K562 (cell line): Measurements from ENCODE around the gene TAS2R41. TPM values are rescaled to one million over a fixed set of nuclear protein-coding genes. Genes with fewer than 3 reads are reported as not detected.

Experiments used
- ATAC-seq: fragments of 200-7000 bp; cut with Tn5 transposase; 3 replicates; pipeline ENCODE4 v1.9.1; 2020; ENCODE audit warnings: moderate library complexity
- BruUV-seq: library from RNA; stranded (reverse); fragments of 400-500 nt; replicated peaks from 2 replicates; lab custom pipeline; 2021; lab: Mats Ljungman, UMichigan
- CTCF ChIA-PET: fragments of 300-600 bp; formaldehyde crosslinking; extraction: SDS; loops from one replicate; lab custom pipeline; 2021; ENCODE audit warnings: low intra/inter-chr PET ratio; lab: Yijun Ruan, JAX
- POLR2A ChIA-PET: fragments of 300-600, 350-650 bp; sonication (Branson Sonifier 250); formaldehyde crosslinking; extraction: SDS; loops from one replicate; lab custom pipeline; 2021; ENCODE audit warnings: antibody characterized with exemption, inconsistent platforms; lab: Yijun Ruan, JAX
- DNase-seq, 4 experiments: peaks; one replicate each; pipeline versions ENCODE4 v3.0.0 to v3.0.0-alpha.2; 2011 to 2018; ENCODE audit warnings: low spot score in 3 of 4, mixed read lengths in 3 of 4; ENCODE audit errors: extremely low read depth in 1 of 4
- FAIRE-seq: peaks from 2 replicates; lab custom pipeline; 2011; peaks lifted over from hg19 to GRCh38; lab: Jason Lieb, UNC
- H2AFZ ChIP-seq: 2 replicates; pipeline ENCODE4 v1.6.0; 2011; ENCODE audit warnings: low read depth, low read length, control low read depth, inconsistent platforms
- H3K27ac ChIP-seq: fragments of 200-600 bp; 3 replicates; pipeline ENCODE4 v1.8.0; 2011; ENCODE audit warnings: low read depth, mild to moderate bottlenecking, control low read depth, inconsistent platforms, low read length, moderate library complexity, mixed read lengths; ENCODE audit errors: extremely low read depth
- H3K27me3 ChIP-seq, 2 experiments: fragments of 300-600 bp in 1 of 2; 2 replicates in 1 of 2; 3 replicates in 1 of 2; pipeline versions ENCODE4 v1.6.0 to v1.8.0; 2011; ENCODE audit warnings: inconsistent platforms in 2 of 2, low read length in 2 of 2, mild to moderate bottlenecking in 1 of 2, mixed read lengths in 1 of 2, moderate library complexity in 1 of 2; ENCODE audit not compliant: control insufficient read depth in 2 of 2, insufficient read depth in 2 of 2
- H3K36me3 ChIP-seq: fragments of 300-600 bp; 3 replicates; pipeline ENCODE4 v1.8.0; 2011; ENCODE audit warnings: mild to moderate bottlenecking, low read length, inconsistent platforms; ENCODE audit not compliant: control insufficient read depth, insufficient read depth
- H3K4me1 ChIP-seq, 2 experiments: fragments of 200-600 bp in 1 of 2; replicated peaks in 1 of 2; 2 replicates in 1 of 2; 3 replicates in 1 of 2; pipeline versions ENCODE4 v1.5.1 to v1.8.0; 2011; ENCODE audit warnings: inconsistent platforms in 2 of 2, low read length in 2 of 2, mild to moderate bottlenecking in 1 of 2, mixed read lengths in 1 of 2, moderate library complexity in 1 of 2; ENCODE audit not compliant: control insufficient read depth in 2 of 2, insufficient read depth in 2 of 2
- H3K4me2 ChIP-seq: 2 replicates; pipeline ENCODE4 v1.6.1; 2011; ENCODE audit warnings: low read length, control low read depth, inconsistent platforms, mixed read lengths; ENCODE audit not compliant: insufficient read depth
- H3K4me3 ChIP-seq: fragments of 200-600 bp; sonication (generic), shearing (Covaris generic); 2 replicates; pipeline ENCODE4 v1.5.1; 2016; ENCODE audit warnings: control low read depth, inconsistent platforms
- H3K79me2 ChIP-seq: fragments of 200-600 bp; 3 replicates; pipeline ENCODE4 v1.8.0; 2011; ENCODE audit warnings: low read length, inconsistent platforms; ENCODE audit not compliant: control insufficient read depth, insufficient read depth
- H3K9ac ChIP-seq, 2 experiments: 2 replicates each; pipeline versions ENCODE4 v1.6.0 to v1.6.1; 2011; ENCODE audit warnings: low read depth in 2 of 2, low read length in 2 of 2, control low read depth in 1 of 2, inconsistent platforms in 1 of 2, mild to moderate bottlenecking in 1 of 2, mixed read lengths in 1 of 2; ENCODE audit not compliant: insufficient read depth in 1 of 2
- H3K9me1 ChIP-seq: one replicate; pipeline ENCODE4 v1.6.0; 2011; ENCODE audit warnings: inconsistent platforms, mild to moderate bottlenecking, low read length, moderate library complexity; ENCODE audit not compliant: control insufficient read depth, insufficient read depth
- H3K9me3 ChIP-seq: replicated peaks from 2 replicates; pipeline ENCODE4 v1.5.1; 2011; ENCODE audit warnings: low read depth, low read length, inconsistent platforms; ENCODE audit not compliant: control insufficient read depth, insufficient read depth
- H4K20me1 ChIP-seq: replicated peaks from 2 replicates; pipeline ENCODE4 v1.6.1; 2011; ENCODE audit warnings: low read length, inconsistent platforms, mixed read lengths; ENCODE audit not compliant: control insufficient read depth, insufficient read depth
- ATF7 ChIP-seq: fragments of 450-650 bp; IDR thresholded peaks from 2 replicates; pipeline ENCODE4 v1.7.1; 2014; ENCODE audit warnings: mild to moderate bottlenecking, moderate library complexity
- CCNT2 ChIP-seq: IDR thresholded peaks from 2 replicates; pipeline ENCODE4 v1.6.1; 2011; ENCODE audit warnings: borderline replicate concordance, low read depth, mild to moderate bottlenecking, moderate library complexity, mixed read lengths, low read length; ENCODE audit not compliant: insufficient read length; ENCODE audit errors: extremely low read depth
- CREM ChIP-seq: IDR thresholded peaks from 2 replicates; pipeline ENCODE4 v1.6.1; 2014; ENCODE audit warnings: antibody characterized with exemption, low read depth
- FOSL1 ChIP-seq: fragments of 200-800 bp; sonication (Bioruptor generic); conservative IDR thresholded peaks from 2 replicates; pipeline ENCODE4 v1.6.1; 2016; ENCODE audit warnings: missing genetic modification characterization, missing compliant biosample characterization
- FOXK2 ChIP-seq, 2 experiments: fragments of 450-650 bp; IDR thresholded peaks in 1 of 2; conservative IDR thresholded peaks in 1 of 2; 2 replicates each; pipeline ENCODE4 v1.6.1; 2016; ENCODE audit warnings: low read depth in 2 of 2, mild to moderate bottlenecking in 1 of 2
- HNRNPK ChIP-seq: fragments of 200-400 bp; formaldehyde crosslinking; IDR thresholded peaks from one replicate; pipeline ENCODE4 v1.6.1; 2018; ENCODE audit warnings: mild to moderate bottlenecking, low read depth, low read length; ENCODE audit not compliant: poor library complexity, severe bottlenecking
- NRF1 ChIP-seq, 2 experiments: fragments of 450-650 bp; IDR thresholded peaks in 1 of 2; conservative IDR thresholded peaks in 1 of 2; 2 replicates each; pipeline ENCODE4 v1.6.1; 2014; ENCODE audit warnings: mild to moderate bottlenecking in 2 of 2
- PTRF ChIP-seq: fragments of 450-650 bp; IDR thresholded peaks from 2 replicates; pipeline ENCODE4 v1.6.1; 2016; ENCODE audit warnings: mild to moderate bottlenecking, missing genetic modification characterization, missing compliant biosample characterization
- SRSF7 ChIP-seq: fragments of 200-400 bp; formaldehyde crosslinking; optimal IDR thresholded peaks from 2 replicates; pipeline ENCODE3; 2017; ENCODE audit warnings: mild to moderate bottlenecking, low read depth, low read length
- ZNF239 ChIP-seq: fragments of 250-450 bp; sonication (Bioruptor Pico); IDR thresholded peaks from 2 replicates; pipeline ENCODE4 v1.4.0; 2020; ENCODE audit warnings: mild to moderate bottlenecking
- ZNF274 ChIP-seq: IDR thresholded peaks from 2 replicates; pipeline ENCODE4 v1.6.1; 2011; ENCODE audit warnings: low read depth, mild to moderate bottlenecking, low read length, moderate library complexity, borderline replicate concordance
- in situ Hi-C: fragments of 300-500 bp; cut with MboI; formaldehyde crosslinking; loops from 4 replicates; pipeline ENCODE4 v1.15.0; 2018; ENCODE audit warnings: inconsistent platforms, mixed read lengths
- intact Hi-C: fragments of 100-400 bp; cut with micrococcal nuclease; formaldehyde crosslinking; loops from 2 replicates; pipeline ENCODE4 v1.14.2; 2022
- polyA plus RNA-seq, 8 experiments: library from polyadenylated mRNA; depleted of rRNA in 4 of 8; stranded (reverse) in 5 of 8; unstranded in 3 of 8; fragments of >200 nt; fragmentation: Nextera tagmentation in 2 of 8; fragmentation: Illumina TruSeq in 1 of 8; extraction: Ambion mirVana in 2 of 8; extraction: Trizol in 1 of 8; gene quantifications; 2 replicates each; pipeline versions ENCODE4 v1.2.1 to v1.2.3, GENCODE V29; 2011 to 2014; ENCODE audit warnings: inconsistent platforms in 1 of 8, missing spikeins in 1 of 8
- total RNA-seq, 7 experiments: library from RNA; depleted of rRNA in 6 of 7; stranded (reverse); fragments of >200 nt in 6 of 7; fragmentation: Illumina TruSeq in 2 of 7; extraction: Trizol in 2 of 7; gene quantifications; 2 replicates each; pipeline versions ENCODE4 v1.2.1 to v1.2.3, GENCODE V29; 2011 to 2021; ENCODE audit warnings: low replicate concordance in 1 of 7
- TF ChIP-seq, protein P1 (sequence below): fragments of 450-650 bp; formaldehyde crosslinking; IDR thresholded peaks from 2 replicates; pipeline ENCODE4 v1.4.0; 2020; ENCODE audit warnings: mild to moderate bottlenecking, moderate library complexity
- TF ChIP-seq, protein P2 (sequence below), 3 experiments: IDR thresholded peaks in 2 of 3; conservative IDR thresholded peaks in 1 of 3; 2 replicates each; pipeline ENCODE4 v1.5.1; 2011 to 2012; ENCODE audit warnings: low read length in 3 of 3, mild to moderate bottlenecking in 3 of 3, control low read depth in 2 of 3, improper control_type of control experiment in 1 of 3, inconsistent platforms in 1 of 3, low read depth in 1 of 3, mixed read lengths in 1 of 3, moderate library complexity in 1 of 3; ENCODE audit not compliant: insufficient read depth in 2 of 3
- TF ChIP-seq, protein P3 (sequence below): fragments of 200-800 bp; sonication (Bioruptor generic); IDR thresholded peaks from 2 replicates; pipeline ENCODE4 v1.6.1; 2017; ENCODE audit warnings: missing genetic modification characterization, missing compliant biosample characterization

The TAS2R41 gene
- total and polyA plus RNA-seq, 9 of the 15 experiments (the other 6 are each of a cell fraction or from before 2014, with no cell fraction given), result not detected

DNA sequence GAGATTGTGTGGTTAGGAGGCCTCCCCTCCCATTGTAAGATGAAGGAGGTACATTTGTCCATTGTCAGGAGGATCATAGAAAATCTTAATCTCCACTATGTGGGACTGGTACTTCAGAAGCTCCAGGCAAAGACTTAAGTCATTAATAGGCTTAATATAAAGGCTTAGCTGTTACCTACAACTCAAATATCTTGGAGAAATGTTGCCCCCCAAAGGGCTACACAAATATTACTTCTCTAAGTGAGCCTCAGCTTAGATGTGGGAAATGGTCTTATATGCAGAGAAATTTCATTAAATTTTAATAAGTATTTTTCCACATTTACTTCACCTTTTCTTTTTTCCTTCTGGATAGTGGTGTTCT lies 27.2 kb downstream of the TAS2R41 start:
- Histone ChIP-seq H3K4me1 (peaks cover 5 to 25% of the 10 kb centered on the region in 2 experiments), H3K4me3 (no peak overlapping the region), H3K9ac (no peak overlapping the region), H3K79me2 (no peaks in the 10 kb centered on the region), H3K27ac (peak overlapping the region; percentile 57; the same call in 2 of the 3 replicates), H3K27me3 (no peaks in the 10 kb centered on the region), H4K20me1 (no peaks in the 10 kb centered on the region), H3K9me1 (no peaks in the 10 kb centered on the region), H3K36me3 (no peaks in the 10 kb centered on the region), H3K9me3 (peaks cover 7% of the 10 kb centered on the region; the same call in 1 of the 2 replicates), H2AFZ (peak overlapping the region; percentile 64), H3K4me2 (peak overlapping the region; percentile 54)
- no TSS peak for BruUV-seq
- ChIA-PET POLR2A (interaction anchor here (0.9 to 1.8 kb wide), 7 partner anchors 8 to 125 kb away, joined by 3 to 7 read pairs (median 5); no protein-coding TSS in a partner anchor), CTCF (no interaction called here)
- ATAC-seq, result peak; percentile 63
- in situ Hi-C loops (no loop called here), intact Hi-C loops (loop anchor here (1.0 to 5.0 kb wide), 3 partner anchors 11 to 88 kb away; no protein-coding TSS in a partner anchor)
- FAIRE-seq, result no peak
- no peak for DNase-seq
- 0 out of 4 replicates have a peak, but pooled peaks of 1 of the 2 experiments have one; percentile 3 for TF ChIP-seq FOXK2 (conservative IDR thresholded peaks at IDR 0.05 in 1 of 2, IDR thresholded peaks at IDR 0.05 in 1 of 2; ENCODE audit: low read depth in 2 of 2)
- TF ChIP-seq PTRF (tag), result no peak
- TF ChIP-seq FOSL1, result peak; percentile 82
- TF ChIP-seq, protein P1, sequence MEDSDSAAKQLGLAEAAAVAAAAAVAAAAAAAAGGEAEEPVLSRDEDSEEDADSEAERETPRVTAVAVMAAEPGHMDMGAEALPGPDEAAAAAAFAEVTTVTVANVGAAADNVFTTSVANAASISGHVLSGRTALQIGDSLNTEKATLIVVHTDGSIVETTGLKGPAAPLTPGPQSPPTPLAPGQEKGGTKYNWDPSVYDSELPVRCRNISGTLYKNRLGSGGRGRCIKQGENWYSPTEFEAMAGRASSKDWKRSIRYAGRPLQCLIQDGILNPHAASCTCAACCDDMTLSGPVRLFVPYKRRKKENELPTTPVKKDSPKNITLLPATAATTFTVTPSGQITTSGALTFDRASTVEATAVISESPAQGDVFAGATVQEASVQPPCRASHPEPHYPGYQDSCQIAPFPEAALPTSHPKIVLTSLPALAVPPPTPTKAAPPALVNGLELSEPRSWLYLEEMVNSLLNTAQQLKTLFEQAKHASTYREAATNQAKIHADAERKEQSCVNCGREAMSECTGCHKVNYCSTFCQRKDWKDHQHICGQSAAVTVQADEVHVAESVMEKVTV (CRISPR knock-in tag), result peak; percentile 14; the same call in 1 of the 2 replicates
- peak; percentile 5 for TF ChIP-seq CCNT2
- peak; percentile 11; the same call in 1 of the 2 replicates for TF ChIP-seq ATF7
- peak; percentile 25; the same call in 1 of the 2 replicates for TF ChIP-seq ZNF274
- TF ChIP-seq, protein P2, sequence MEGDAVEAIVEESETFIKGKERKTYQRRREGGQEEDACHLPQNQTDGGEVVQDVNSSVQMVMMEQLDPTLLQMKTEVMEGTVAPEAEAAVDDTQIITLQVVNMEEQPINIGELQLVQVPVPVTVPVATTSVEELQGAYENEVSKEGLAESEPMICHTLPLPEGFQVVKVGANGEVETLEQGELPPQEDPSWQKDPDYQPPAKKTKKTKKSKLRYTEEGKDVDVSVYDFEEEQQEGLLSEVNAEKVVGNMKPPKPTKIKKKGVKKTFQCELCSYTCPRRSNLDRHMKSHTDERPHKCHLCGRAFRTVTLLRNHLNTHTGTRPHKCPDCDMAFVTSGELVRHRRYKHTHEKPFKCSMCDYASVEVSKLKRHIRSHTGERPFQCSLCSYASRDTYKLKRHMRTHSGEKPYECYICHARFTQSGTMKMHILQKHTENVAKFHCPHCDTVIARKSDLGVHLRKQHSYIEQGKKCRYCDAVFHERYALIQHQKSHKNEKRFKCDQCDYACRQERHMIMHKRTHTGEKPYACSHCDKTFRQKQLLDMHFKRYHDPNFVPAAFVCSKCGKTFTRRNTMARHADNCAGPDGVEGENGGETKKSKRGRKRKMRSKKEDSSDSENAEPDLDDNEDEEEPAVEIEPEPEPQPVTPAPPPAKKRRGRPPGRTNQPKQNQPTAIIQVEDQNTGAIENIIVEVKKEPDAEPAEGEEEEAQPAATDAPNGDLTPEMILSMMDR (IDR thresholded peaks at IDR 0.05 in 2 of 3, conservative IDR thresholded peaks at IDR 0.05 in 1 of 3; ENCODE audit: insufficient read depth in 2 of 3, low read depth in 1 of 3, low read length in 3 of 3), result peak in 2 of 3 experiments; percentile 43 to 46; a peak in 4 of 6 replicates
- TF ChIP-seq, protein P3, sequence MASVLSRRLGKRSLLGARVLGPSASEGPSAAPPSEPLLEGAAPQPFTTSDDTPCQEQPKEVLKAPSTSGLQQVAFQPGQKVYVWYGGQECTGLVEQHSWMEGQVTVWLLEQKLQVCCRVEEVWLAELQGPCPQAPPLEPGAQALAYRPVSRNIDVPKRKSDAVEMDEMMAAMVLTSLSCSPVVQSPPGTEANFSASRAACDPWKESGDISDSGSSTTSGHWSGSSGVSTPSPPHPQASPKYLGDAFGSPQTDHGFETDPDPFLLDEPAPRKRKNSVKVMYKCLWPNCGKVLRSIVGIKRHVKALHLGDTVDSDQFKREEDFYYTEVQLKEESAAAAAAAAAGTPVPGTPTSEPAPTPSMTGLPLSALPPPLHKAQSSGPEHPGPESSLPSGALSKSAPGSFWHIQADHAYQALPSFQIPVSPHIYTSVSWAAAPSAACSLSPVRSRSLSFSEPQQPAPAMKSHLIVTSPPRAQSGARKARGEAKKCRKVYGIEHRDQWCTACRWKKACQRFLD (CRISPR knock-in tag), result 0 out of 2 replicates have a peak, but pooled peaks have one; percentile 46
- TF ChIP-seq SRSF7, result no peak
- no peak for TF ChIP-seq ZNF239 (CRISPR knock-in tag)
- peak in 1 of 2 experiments; percentile 8; a peak in 1 of 4 replicates for TF ChIP-seq NRF1 (conservative IDR thresholded peaks at IDR 0.05 in 1 of 2, IDR thresholded peaks at IDR 0.05 in 1 of 2)
- TF ChIP-seq CREM, result no peak
- TF ChIP-seq HNRNPK, result no peak
